Endothelial cell of umbilical vein (primary cell): ENCODE measurements around the gene CD38. TPM values are rescaled to one million over a fixed set of nuclear protein-coding genes. Genes with fewer than 3 reads are reported as not detected.

Source experiments
- BruUV-seq: library from RNA; stranded (reverse); fragments of 400-500 nt; replicated peaks from 2 replicates; lab custom pipeline; 2021; lab: Mats Ljungman, UMichigan
- CTCF ChIA-PET: fragments of 300-600, 350-600 bp; sonication (Branson Sonifier 250); formaldehyde crosslinking; loops from one replicate; lab custom pipeline; 2021; ENCODE audit warnings: antibody characterized with exemption, inconsistent platforms; lab: Charles Lee
- POLR2A ChIA-PET: fragments of 300-600, 350-600 bp; sonication (Branson Sonifier 250); formaldehyde crosslinking; loops from one replicate; lab custom pipeline; 2021; ENCODE audit warnings: antibody characterized with exemption, inconsistent platforms; lab: Charles Lee
- DNase-seq: peaks from one replicate; pipeline ENCODE4 v3.0.0-alpha.2; 2011; ENCODE audit warnings: low read depth, low spot score
- FAIRE-seq: peaks from 2 replicates; lab custom pipeline; 2011; peaks lifted over from hg19 to GRCh38; lab: Jason Lieb, UNC
- H2AFZ ChIP-seq: 2 replicates; pipeline ENCODE4 v1.6.0; 2012; ENCODE audit warnings: low read depth, low read length, control low read depth, inconsistent platforms
- H3K27ac ChIP-seq: 2 replicates; pipeline ENCODE4 v1.5.1; 2011; ENCODE audit warnings: low read depth, mild to moderate bottlenecking, control low read depth, low read length, moderate library complexity; ENCODE audit not compliant: insufficient read depth
- H3K27me3 ChIP-seq, 2 experiments: 2 replicates each; pipeline versions ENCODE4 v1.6.0 to v1.6.1; 2011; ENCODE audit warnings: low read length in 2 of 2, mixed read lengths in 1 of 2; ENCODE audit not compliant: control insufficient read depth in 2 of 2, insufficient read depth in 2 of 2
- H3K36me3 ChIP-seq, 2 experiments: 2 replicates in 1 of 2; 3 replicates in 1 of 2; pipeline ENCODE4 v1.5.1; 2011; ENCODE audit warnings: low read length in 2 of 2, mild to moderate bottlenecking in 1 of 2, moderate library complexity in 1 of 2; ENCODE audit not compliant: control insufficient read depth in 2 of 2, insufficient read depth in 2 of 2; ENCODE audit errors: extremely low read depth in 1 of 2
- H3K4me1 ChIP-seq: 3 replicates; pipeline ENCODE4 v1.5.1; 2011; ENCODE audit warnings: mild to moderate bottlenecking, low read length; ENCODE audit not compliant: control insufficient read depth, insufficient read depth; ENCODE audit errors: extremely low read depth
- H3K4me2 ChIP-seq: 2 replicates; pipeline ENCODE4 v1.6.1; 2011; ENCODE audit warnings: low read length, control low read depth, mixed read lengths; ENCODE audit not compliant: insufficient read depth
- H3K4me3 ChIP-seq, 3 experiments: fragments of 200-600 bp in 1 of 3; sonication (generic), shearing (Covaris generic) in 1 of 3; replicated peaks in 1 of 3; 2 replicates each; pipeline ENCODE4 v1.5.1; 2011 to 2016; ENCODE audit warnings: control low read depth in 3 of 3, low read length in 3 of 3, mild to moderate bottlenecking in 2 of 3, inconsistent platforms in 1 of 3, low read depth in 1 of 3, moderate library complexity in 1 of 3; ENCODE audit not compliant: insufficient read depth in 1 of 3
- H3K79me2 ChIP-seq: 2 replicates; pipeline ENCODE4 v1.6.0; 2012; ENCODE audit warnings: low read length, inconsistent platforms; ENCODE audit not compliant: control insufficient read depth, insufficient read depth
- H3K9ac ChIP-seq: replicated peaks from 2 replicates; pipeline ENCODE3; 2011; ENCODE audit warnings: low read length, control low read depth; ENCODE audit not compliant: insufficient read depth; ENCODE audit errors: extremely low read depth
- H3K9me1 ChIP-seq: replicated peaks from 3 replicates; pipeline ENCODE4 v1.6.0; 2011; ENCODE audit warnings: mild to moderate bottlenecking, low read length; ENCODE audit not compliant: control insufficient read depth, insufficient read depth; ENCODE audit errors: extremely low read depth
- H3K9me3 ChIP-seq: replicated peaks from 2 replicates; pipeline ENCODE4 v1.5.1; 2012; ENCODE audit warnings: low read length, inconsistent platforms; ENCODE audit not compliant: control insufficient read depth, insufficient read depth
- H4K20me1 ChIP-seq: replicated peaks from 2 replicates; pipeline ENCODE3; 2011; ENCODE audit warnings: mild to moderate bottlenecking, low read length; ENCODE audit not compliant: control insufficient read depth, insufficient read depth; ENCODE audit errors: extremely low read depth
- CTCF ChIP-seq, 2 donors: IDR thresholded peaks; 1 replicate in 1 of 2; 2 replicates in 1 of 2; pipeline ENCODE4 v1.5.1; 2011; ENCODE audit warnings: low read length in 2 of 2, mild to moderate bottlenecking in 2 of 2, moderate library complexity in 2 of 2, control low read depth in 1 of 2, inconsistent platforms in 1 of 2, low read depth in 1 of 2; ENCODE audit not compliant: insufficient read depth in 1 of 2; ENCODE audit errors: extremely low read depth in 1 of 2
- EZH2 ChIP-seq: IDR thresholded peaks from 2 replicates; pipeline ENCODE4 v1.6.1; 2012; ENCODE audit warnings: borderline replicate concordance, low read depth, mild to moderate bottlenecking, moderate library complexity, low read length, inconsistent platforms; ENCODE audit not compliant: severe bottlenecking
- FOS ChIP-seq: IDR thresholded peaks from 2 replicates; pipeline ENCODE4 v1.6.1; 2011; ENCODE audit warnings: mild to moderate bottlenecking, low read length, moderate library complexity, borderline replicate concordance; ENCODE audit not compliant: insufficient read depth
- GATA2 ChIP-seq: IDR thresholded peaks from 2 replicates; pipeline ENCODE4 v1.7.0; 2011; ENCODE audit warnings: low read depth, mild to moderate bottlenecking, moderate library complexity, mixed read lengths, low read length; ENCODE audit not compliant: insufficient read length, insufficient read depth
- JUN ChIP-seq: IDR thresholded peaks from 2 replicates; pipeline ENCODE4 v1.6.1; 2011; ENCODE audit warnings: borderline replicate concordance, low read depth; ENCODE audit not compliant: insufficient read length, insufficient read depth
- MYC ChIP-seq: IDR thresholded peaks from one replicate; pipeline ENCODE4 v1.6.1; 2011; ENCODE audit warnings: mild to moderate bottlenecking, low read depth, low read length
- POLR2A ChIP-seq: IDR thresholded peaks from 2 replicates; pipeline ENCODE4 v1.6.1; 2012; ENCODE audit warnings: low read depth, mild to moderate bottlenecking, control low read depth, low read length
- POLR2AphosphoS5 ChIP-seq: IDR thresholded peaks from 2 replicates; pipeline ENCODE4 v1.6.1; 2012; ENCODE audit warnings: low read depth, mild to moderate bottlenecking, control low read depth, low read length, moderate library complexity; ENCODE audit not compliant: insufficient read depth
- dilution Hi-C: fragments of 300-500 bp; cut with MboI; formaldehyde crosslinking; loops from one replicate; pipeline ENCODE4 v1.15.0; 2019; ENCODE audit warnings: low sequenced_read_pairs; ENCODE audit not compliant: extremely low pct_ligation_motif_present
- intact Hi-C: fragments of 100-400 bp; cut with micrococcal nuclease; formaldehyde crosslinking; loops from one replicate; pipeline ENCODE4 v1.10.0; 2022
- polyA plus RNA-seq, 4 experiments: library from polyadenylated mRNA; depleted of rRNA in 3 of 4; stranded (reverse) in 3 of 4; unstranded in 1 of 4; fragments of >200 nt; gene quantifications; 2 replicates each; pipeline versions ENCODE4 v1.2.1 to v1.2.3, GENCODE V29; 2011 to 2012; ENCODE audit warnings: missing spikeins in 1 of 4
- total RNA-seq: library from RNA; stranded (reverse); gene quantifications from 2 replicates; pipeline ENCODE4 v1.2.3, GENCODE V29; 2021
- TF ChIP-seq, protein P1 (sequence below): IDR thresholded peaks from 2 replicates; pipeline ENCODE4 v1.6.1; 2011; ENCODE audit not compliant: insufficient read depth, insufficient read length

CD38 gene
- total and polyA plus RNA-seq, 2 donors (not counting 3 experiments of a cell fraction or from before 2014, with no cell fraction given): 0.11 to 0.31 TPM

- Histone ChIP-seq H3K4me2 (no peak overlapping the region), H2AFZ (no peak overlapping the region)
Measured at GRCh38 chr4:15738877-15739276, 39.3 kb upstream of the CD38 start.

More at GRCh38 chr4:15738877-15739276, 39.3 kb upstream of the CD38 start:
- no peak overlapping the region for H3K9ac ChIP-seq
- peaks cover 0 to 4% of the 10 kb centered on the region in 2 experiments for H3K27me3 ChIP-seq
- ChIA-PET POLR2A (no interaction called here), CTCF (interaction anchor here (1.3 to 1.9 kb wide), 2 partner anchors 11 to 66 kb away, joined by 3 to 8 read pairs; no protein-coding TSS in a partner anchor)
- no peaks in the 10 kb centered on the region for H3K79me2 ChIP-seq
- H3K4me3 ChIP-seq: no peak overlapping the region
- no peaks in the 10 kb centered on the region for H3K4me1 ChIP-seq
- H3K27ac ChIP-seq: no peak overlapping the region
- TF ChIP-seq JUN (no peak), POLR2A (no peak), FOS (no peak), EZH2 (no peak), MYC (no peak), GATA2 (no peak), POLR2AphosphoS5 (no peak), CTCF (IDR thresholded peaks at IDR 0.05; ENCODE audit: extremely low read depth in 1 of 2, insufficient read depth in 1 of 2, low read depth in 1 of 2, low read length in 2 of 2) (no peak)
- TF ChIP-seq, protein P1, sequence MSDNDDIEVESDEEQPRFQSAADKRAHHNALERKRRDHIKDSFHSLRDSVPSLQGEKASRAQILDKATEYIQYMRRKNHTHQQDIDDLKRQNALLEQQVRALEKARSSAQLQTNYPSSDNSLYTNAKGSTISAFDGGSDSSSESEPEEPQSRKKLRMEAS: no peak
- no peaks in the 10 kb centered on the region for H3K9me1 ChIP-seq
- intact Hi-C loops: no loop called here
- H4K20me1 ChIP-seq: no peaks in the 10 kb centered on the region
- dilution Hi-C loops: no loop called here
- no TSS peak for BruUV-seq
- no peaks in the 10 kb centered on the region for H3K36me3 ChIP-seq
- no peak for FAIRE-seq
- H3K9me3 ChIP-seq: no peaks in the 10 kb centered on the region
- no peak for DNase-seq
